ENCODE measurements around the gene FAM240B. TPM values are rescaled to one million over a fixed set of nuclear protein-coding genes. Genes with fewer than 3 reads are reported as not detected.

FAM240B gene
- total and polyA plus RNA-seq, 2 of the 8 experiments (the other 6 are each of a cell fraction or from before 2014, with no cell fraction given) = not detected

DNA sequence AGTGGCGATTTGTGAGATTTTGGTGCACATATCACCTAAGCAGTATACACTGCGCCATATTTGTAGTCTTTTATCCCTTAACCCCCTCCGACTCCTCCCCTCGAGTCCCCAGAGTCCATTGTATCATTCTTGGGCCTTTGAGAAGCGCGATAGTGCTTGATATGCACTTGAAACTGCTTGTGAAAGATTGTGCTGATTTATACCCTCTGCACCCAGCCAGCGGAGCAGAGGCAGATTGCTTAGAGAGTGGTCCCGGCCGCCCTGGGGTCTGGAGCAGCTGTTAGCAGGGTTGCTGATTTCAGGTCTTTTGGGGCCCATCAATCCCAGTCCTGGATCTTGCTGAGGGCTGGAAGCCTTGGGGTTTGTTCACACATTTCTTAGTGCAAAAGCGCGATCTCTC, 13.0 kb upstream of the FAM240B start:
- Histone ChIP-seq H4K8ac (ENCODE audit: extremely low read depth, insufficient read depth, low read length) (peak overlapping the region; percentile 4; the same call in 1 of the 2 replicates), H3K4ac (replicated peaks; ENCODE audit: insufficient read length, low read depth, low read length) (no peak overlapping the region), H2AK5ac (ENCODE audit: low read depth, low read length) (no peak overlapping the region), H3K56ac (replicated peaks; ENCODE audit: insufficient read length, low read depth, low read length) (no peak overlapping the region), H3K79me2 (ENCODE audit: control insufficient read depth in 1 of 2, insufficient read depth in 2 of 2, low read length in 2 of 2) (no peaks in the 10 kb centered on the region), H4K5ac (ENCODE audit: insufficient read length, low read depth, low read length) (no peak overlapping the region), H3K4me1 (replicated peaks in 1 of 4; ENCODE audit: control insufficient read depth in 3 of 4, insufficient read depth in 4 of 4, low read length in 3 of 4) (0 out of 7 replicates have a peak, but pooled peaks cover 0 to 1% (median 0%) of the 10 kb centered on the region in 4 experiments), H3K4me2 (ENCODE audit: insufficient read depth in 1 of 2, low read depth in 2 of 2, low read length in 2 of 2) (no peak overlapping the region), H2BK20ac (ENCODE audit: low read length) (no peak overlapping the region), H3K23ac (ENCODE audit: insufficient read length) (no peak overlapping the region), H3K79me1 (ENCODE audit: low read depth, low read length) (no peaks in the 10 kb centered on the region), H3K27me3 (replicated peaks in 1 of 4; ENCODE audit: control insufficient read depth in 3 of 4, extremely low read depth in 1 of 4, insufficient read depth in 3 of 4, low read length in 3 of 4) (no peaks in the 10 kb centered on the region), H2AFZ (ENCODE audit: low read length) (peak overlapping the region; percentile 33; the same call in 1 of the 2 replicates), H4K20me1 (replicated peaks in 1 of 2; ENCODE audit: control insufficient read depth in 1 of 2, insufficient read depth in 2 of 2, low read length in 2 of 2) (no peaks in the 10 kb centered on the region), H3K9ac (replicated peaks in 1 of 4; ENCODE audit: extremely low read depth in 1 of 4, low read depth in 3 of 4, low read length in 3 of 4) (no peak overlapping the region), H3K23me2 (ENCODE audit: low read depth, low read length) (no peaks in the 10 kb centered on the region), H3K36me3 (ENCODE audit: control insufficient read depth in 2 of 4, insufficient read depth in 4 of 4, low read length in 3 of 4) (no peaks in the 10 kb centered on the region), H2BK12ac (ENCODE audit: low read depth, low read length) (no peak overlapping the region), H3K27ac (ENCODE audit: low read depth, low read length) (no peak overlapping the region), H3K9me3 (ENCODE audit: insufficient read depth in 2 of 2, low read depth in 1 of 2, low read length in 1 of 2) (no peaks in the 10 kb centered on the region), H3K18ac (ENCODE audit: extremely low read depth, low read length) (no peak overlapping the region; the same call in 1 of the 2 replicates), H3K14ac (ENCODE audit: insufficient read length) (no peak overlapping the region), H3K4me3 (ENCODE audit: extremely low read depth in 1 of 4, insufficient read depth in 2 of 4, low read depth in 3 of 4, low read length in 4 of 4) (no peak overlapping the region), H4K91ac (replicated peaks; ENCODE audit: insufficient read length, low read length) (no peak overlapping the region), H2BK5ac (ENCODE audit: low read depth, low read length) (no peak overlapping the region), H2BK120ac (replicated peaks; ENCODE audit: low read depth, low read length) (no peak overlapping the region), H2BK15ac (ENCODE audit: low read length) (no peak overlapping the region)
- no peak for DNase-seq (ENCODE audit: low read depth in 1 of 2, low spot score in 2 of 2)
- ChIA-PET POLR2A (ENCODE audit: partially characterized antibody) (interaction anchor here (0.6 kb wide), 1 partner anchor 716 kb away, joined by 3 read pairs; no protein-coding TSS in a partner anchor), CTCF (ENCODE audit: partially characterized antibody) (interaction anchor here (0.7 to 2.7 kb wide), 3 partner anchors 26 to 894 kb away, joined by 3 to 10 read pairs (median 3); no protein-coding TSS in a partner anchor)
- WGBS, 2 experiments (ENCODE audit: extremely low coverage in 1 of 2, insufficient coverage in 1 of 2, insufficient read length in 1 of 2, insufficient replicate concordance in 2 of 2, low coverage in 1 of 2, low lambda C conversion rate in 2 of 2, missing lambda C conversion rate in 1 of 2) = 94% methylated on average over 11 of the region's 11 CpGs; no CpG with 5 or more reads in 1 of the 2 experiments
- FAIRE-seq = no peak
- no peak for TF ChIP-seq SUZ12 (IDR thresholded peaks at IDR 0.05; ENCODE audit: low read length)
- no peak for TF ChIP-seq BCL11A (IDR thresholded peaks at IDR 0.05; ENCODE audit: low read depth in 2 of 2, low read length in 2 of 2)
- no peak for TF ChIP-seq JUND (IDR thresholded peaks at IDR 0.05; ENCODE audit: low read length)
- TF ChIP-seq, protein P1, sequence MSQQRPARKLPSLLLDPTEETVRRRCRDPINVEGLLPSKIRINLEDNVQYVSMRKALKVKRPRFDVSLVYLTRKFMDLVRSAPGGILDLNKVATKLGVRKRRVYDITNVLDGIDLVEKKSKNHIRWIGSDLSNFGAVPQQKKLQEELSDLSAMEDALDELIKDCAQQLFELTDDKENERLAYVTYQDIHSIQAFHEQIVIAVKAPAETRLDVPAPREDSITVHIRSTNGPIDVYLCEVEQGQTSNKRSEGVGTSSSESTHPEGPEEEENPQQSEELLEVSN (IDR thresholded peaks at IDR 0.05) = no peak
- no peak for TF ChIP-seq ASH2L (IDR thresholded peaks at IDR 0.05; ENCODE audit: low read length)
- TF ChIP-seq RNF2 (IDR thresholded peaks at IDR 0.05; ENCODE audit: borderline replicate concordance, low read depth, low read length, missing control alignments, poor library complexity, severe bottlenecking) = no peak
- no peak for TF ChIP-seq GABPA (IDR thresholded peaks at IDR 0.05; ENCODE audit: borderline replicate concordance, insufficient read depth, low read length)
- no peak for TF ChIP-seq NRF1 (IDR thresholded peaks at IDR 0.05; ENCODE audit: low read depth, low read length)
- TF ChIP-seq KDM1A (IDR thresholded peaks at IDR 0.05; ENCODE audit: borderline replicate concordance, low read length) = no peak
- no peak for TF ChIP-seq TCF12 (IDR thresholded peaks at IDR 0.05; ENCODE audit: low read depth, low read length)
- TF ChIP-seq SP2 (IDR thresholded peaks at IDR 0.05; ENCODE audit: low read length) = no peak
- no peak for TF ChIP-seq JUN (IDR thresholded peaks at IDR 0.05; ENCODE audit: low read depth, low read length)
- TF ChIP-seq KDM5A (IDR thresholded peaks at IDR 0.05; ENCODE audit: low read length) = no peak
- TF ChIP-seq YY1 (IDR thresholded peaks at IDR 0.05; ENCODE audit: low read depth, low read length) = no peak

Measured in H1 (cell line).